Karpas-422 (cell line): ENCODE data around the gene PACSIN1. TPM values are rescaled to one million over a fixed set of nuclear protein-coding genes. Genes with fewer than 3 reads are reported as not detected.

ENCODE experiments used
- DNase-seq: peaks from one replicate; pipeline ENCODE4 v3.0.0-alpha.2; 2015
- H2AFZ ChIP-seq: fragments of 200-600 bp; sonication (generic); 2 replicates; pipeline ENCODE4 v1.6.1; 2014; ENCODE audit warnings: antibody characterized with exemption, low read length, mixed read lengths
- H3K27ac ChIP-seq: fragments of 200-600 bp; sonication (generic); 2 replicates; pipeline ENCODE4 v1.5.1; 2014; ENCODE audit warnings: mild to moderate bottlenecking, low read length, moderate library complexity
- H3K27me3 ChIP-seq: fragments of 200-600 bp; sonication (generic); 2 replicates; pipeline ENCODE4 v1.6.1; 2014; ENCODE audit warnings: low read length, mixed read lengths
- H3K36me3 ChIP-seq: fragments of 200-600 bp; sonication (generic); 2 replicates; pipeline ENCODE4 v1.6.1; 2014; ENCODE audit warnings: low read length, mixed read lengths; ENCODE audit not compliant: insufficient read depth
- H3K4me1 ChIP-seq: fragments of 200-600 bp; sonication (generic); 2 replicates; pipeline ENCODE4 v1.6.1; 2014; ENCODE audit warnings: mild to moderate bottlenecking, low read length, mixed read lengths
- H3K4me2 ChIP-seq: fragments of 200-600 bp; sonication (generic); 2 replicates; pipeline ENCODE4 v1.6.1; 2014; ENCODE audit warnings: low read length, low read depth, mild to moderate bottlenecking; ENCODE audit not compliant: poor library complexity, severe bottlenecking
- H3K4me3 ChIP-seq: fragments of 200-600 bp; sonication (generic); 2 replicates; pipeline ENCODE4 v1.5.1; 2014; ENCODE audit warnings: mild to moderate bottlenecking, antibody characterized with exemption, low read length, mixed read lengths
- H3K79me2 ChIP-seq: fragments of 200-600 bp; sonication (generic); 2 replicates; pipeline ENCODE4 v1.6.1; 2014; ENCODE audit warnings: mild to moderate bottlenecking, low read length, mixed read lengths
- H3K9ac ChIP-seq: fragments of 200-600 bp; sonication (generic); 2 replicates; pipeline ENCODE4 v1.6.0; 2014; ENCODE audit warnings: low read length
- H3K9me2 ChIP-seq: fragments of 200-600 bp; sonication (generic), shearing (Covaris generic); replicated peaks from 2 replicates; pipeline ENCODE4 v1.6.0; 2014; ENCODE audit warnings: mild to moderate bottlenecking, low read length, moderate library complexity; ENCODE audit not compliant: insufficient read depth
- H3K9me3 ChIP-seq: fragments of 300-700, 200-600 bp; sonication (generic); 2 replicates; pipeline ENCODE4 v1.6.1; 2014; ENCODE audit warnings: low read length, mixed read lengths
- H4K20me1 ChIP-seq: fragments of 200-600 bp; sonication (generic); 2 replicates; pipeline ENCODE4 v1.6.1; 2014; ENCODE audit warnings: mild to moderate bottlenecking, antibody characterized with exemption, low read length, low read depth; ENCODE audit not compliant: insufficient read depth
- total RNA-seq: library from RNA; depleted of rRNA; stranded (reverse); fragments of >200 nt; shearing (Covaris generic); gene quantifications from 2 replicates; pipeline ENCODE4 v1.2.3, GENCODE V29; 2014; ENCODE audit warnings: low replicate concordance; rRNA removed

Gene PACSIN1
- total RNA-seq, result not detected in 2 replicates

GRCh38 chr6:34465531-34466241, at the start of gene PACSIN1:
PACSIN1 (plus strand) TSS chr6:34466076; CDS start chr6:34526306, 60,230 bp downstream.
- Histone ChIP-seq H3K9me2 (no peaks in the 10 kb centered on the region), H3K27ac (no peak within 1 kb of the TSS), H3K27me3 (no peaks in the 10 kb centered on the region), H3K4me3 (no peak within 1 kb of the TSS), H4K20me1 (no peaks in the 10 kb centered on the region), H3K9me3 (no peaks in the 10 kb centered on the region), H3K79me2 (no peaks in the 10 kb centered on the region), H2AFZ (no peak within 1 kb of the TSS), H3K36me3 (no peaks in the 10 kb centered on the region), H3K9ac (no peak within 1 kb of the TSS), H3K4me1 (peaks cover 12% of the 10 kb centered on the region), H3K4me2 (no peak within 1 kb of the TSS)
- DNase-seq, result no peak

GRCh38 chr6:34416877-34417371, 49.0 kb upstream of the PACSIN1 start:
- peak; percentile 56 for DNase-seq
- no peaks in the 10 kb centered on the region for H3K27me3 ChIP-seq
- no peaks in the 10 kb centered on the region for H3K9me2 ChIP-seq
- peaks cover 44% of the 10 kb centered on the region for H3K36me3 ChIP-seq
- H3K4me2 ChIP-seq, result no peak overlapping the region
- no peaks in the 10 kb centered on the region for H3K4me1 ChIP-seq
- no peak overlapping the region for H3K9ac ChIP-seq
- H3K27ac ChIP-seq, result no peak overlapping the region
- no peak overlapping the region for H3K4me3 ChIP-seq
- no peak overlapping the region for H2AFZ ChIP-seq
- no peaks in the 10 kb centered on the region for H3K9me3 ChIP-seq
- H4K20me1 ChIP-seq, result peaks cover 18% of the 10 kb centered on the region; the same call in 1 of the 2 replicates
- H3K79me2 ChIP-seq, result no peaks in the 10 kb centered on the region

- H3K4me1 ChIP-seq, result peaks cover 3% of the 10 kb centered on the region; the same call in 1 of the 2 replicates
- no peak for DNase-seq
- H3K27ac ChIP-seq, result no peak overlapping the region
- H3K9me2 ChIP-seq, result no peaks in the 10 kb centered on the region
- no peaks in the 10 kb centered on the region for H3K9me3 ChIP-seq
- H3K4me3 ChIP-seq, result no peak overlapping the region
- no peak overlapping the region for H3K4me2 ChIP-seq
- peaks cover 25% of the 10 kb centered on the region; the same call in 1 of the 2 replicates for H4K20me1 ChIP-seq
- no peaks in the 10 kb centered on the region for H3K27me3 ChIP-seq
- H2AFZ ChIP-seq, result no peak overlapping the region
- peaks cover 8% of the 10 kb centered on the region for H3K79me2 ChIP-seq
- H3K9ac ChIP-seq, result no peak overlapping the region
- peaks cover 59% of the 10 kb centered on the region for H3K36me3 ChIP-seq
These were observed 47.5 kb upstream of the PACSIN1 start for GRCh38 chr6:34418367-34418766.

- Histone ChIP-seq H3K9ac (no peak overlapping the region), H3K36me3 (peaks cover 58% of the 10 kb centered on the region), H2AFZ (no peak overlapping the region), H3K27me3 (no peaks in the 10 kb centered on the region), H3K9me2 (no peaks in the 10 kb centered on the region), H3K79me2 (peaks cover 33% of the 10 kb centered on the region), H3K27ac (no peak overlapping the region), H3K4me2 (no peak overlapping the region), H3K4me1 (peaks cover 20% of the 10 kb centered on the region), H3K4me3 (no peak overlapping the region), H4K20me1 (peaks cover 31% of the 10 kb centered on the region; the same call in 1 of the 2 replicates), H3K9me3 (no peaks in the 10 kb centered on the region)
- DNase-seq, result no peak
These were observed 42.6 kb upstream of the PACSIN1 start for GRCh38 chr6:34423254-34423653.

GRCh38 chr6:34424200-34425131, 41.4 kb upstream of the PACSIN1 start:
- peak overlapping the region; percentile 97 for H3K9ac ChIP-seq
- H3K4me3 ChIP-seq, result peak overlapping the region; percentile 100
- H3K27me3 ChIP-seq, result no peaks in the 10 kb centered on the region
- no peaks in the 10 kb centered on the region for H3K9me3 ChIP-seq
- H3K4me2 ChIP-seq, result peak overlapping the region; percentile 90
- H3K9me2 ChIP-seq, result no peaks in the 10 kb centered on the region
- peaks cover 33% of the 10 kb centered on the region for H3K79me2 ChIP-seq
- H4K20me1 ChIP-seq, result peaks cover 31% of the 10 kb centered on the region; the same call in 1 of the 2 replicates
- peaks cover 20% of the 10 kb centered on the region for H3K4me1 ChIP-seq
- H2AFZ ChIP-seq, result no peak overlapping the region
- peak overlapping the region; percentile 85 for H3K27ac ChIP-seq
- no peak for DNase-seq
- H3K36me3 ChIP-seq, result peaks cover 52% of the 10 kb centered on the region

GRCh38 chr6:34425132-34425497, 40.8 kb upstream of the PACSIN1 start:
- H3K27ac ChIP-seq, result peak overlapping the region; percentile 85
- no peaks in the 10 kb centered on the region for H3K9me3 ChIP-seq
- peaks cover 27% of the 10 kb centered on the region; the same call in 1 of the 2 replicates for H4K20me1 ChIP-seq
- peak overlapping the region; percentile 97 for H3K9ac ChIP-seq
- no peaks in the 10 kb centered on the region for H3K27me3 ChIP-seq
- no peaks in the 10 kb centered on the region for H3K9me2 ChIP-seq
- peak overlapping the region; percentile 100 for H3K4me3 ChIP-seq
- H3K79me2 ChIP-seq, result peaks cover 33% of the 10 kb centered on the region
- peaks cover 20% of the 10 kb centered on the region for H3K4me1 ChIP-seq
- H2AFZ ChIP-seq, result no peak overlapping the region
- H3K4me2 ChIP-seq, result peak overlapping the region; percentile 90
- DNase-seq, result no peak
- peaks cover 46% of the 10 kb centered on the region for H3K36me3 ChIP-seq

- no peaks in the 10 kb centered on the region for H3K27me3 ChIP-seq
These were observed 40.1 kb upstream of the PACSIN1 start, which contains the start of gene RPS10 for GRCh38 chr6:34425498-34426410. RPS10 (minus strand) TSS chr6:34426069; CDS start chr6:34425221, 848 bp downstream.

More at GRCh38 chr6:34425498-34426410, 40.1 kb upstream of the PACSIN1 start, which contains the start of gene RPS10:
- Histone ChIP-seq H3K4me2 (peak within 1 kb of the TSS; percentile 90), H3K9ac (peak within 1 kb of the TSS; percentile 97), H2AFZ (peak within 1 kb of the TSS; percentile 92), H4K20me1 (peaks cover 27% of the 10 kb centered on the region; the same call in 1 of the 2 replicates), H3K36me3 (peaks cover 43% of the 10 kb centered on the region), H3K4me1 (peaks cover 20% of the 10 kb centered on the region), H3K27ac (peak within 1 kb of the TSS; percentile 85), H3K9me2 (no peaks in the 10 kb centered on the region), H3K4me3 (peak within 1 kb of the TSS; percentile 100), H3K79me2 (peaks cover 33% of the 10 kb centered on the region), H3K9me3 (no peaks in the 10 kb centered on the region)
- peak; percentile 97 for DNase-seq
